ENCODE measurements around the gene GPR137. TPM values are rescaled to one million over a fixed set of nuclear protein-coding genes. Genes with fewer than 3 reads are reported as not detected.
A peak's percentile ranks its signal among the peaks of the same experiment; 100 is the strongest.

The GPR137 gene
- total and polyA plus RNA-seq, 9 of the 15 experiments (the other 6 are each of a cell fraction or from before 2014, with no cell fraction given): 0.32 to 26.7 (median 10.7) TPM

DNA sequence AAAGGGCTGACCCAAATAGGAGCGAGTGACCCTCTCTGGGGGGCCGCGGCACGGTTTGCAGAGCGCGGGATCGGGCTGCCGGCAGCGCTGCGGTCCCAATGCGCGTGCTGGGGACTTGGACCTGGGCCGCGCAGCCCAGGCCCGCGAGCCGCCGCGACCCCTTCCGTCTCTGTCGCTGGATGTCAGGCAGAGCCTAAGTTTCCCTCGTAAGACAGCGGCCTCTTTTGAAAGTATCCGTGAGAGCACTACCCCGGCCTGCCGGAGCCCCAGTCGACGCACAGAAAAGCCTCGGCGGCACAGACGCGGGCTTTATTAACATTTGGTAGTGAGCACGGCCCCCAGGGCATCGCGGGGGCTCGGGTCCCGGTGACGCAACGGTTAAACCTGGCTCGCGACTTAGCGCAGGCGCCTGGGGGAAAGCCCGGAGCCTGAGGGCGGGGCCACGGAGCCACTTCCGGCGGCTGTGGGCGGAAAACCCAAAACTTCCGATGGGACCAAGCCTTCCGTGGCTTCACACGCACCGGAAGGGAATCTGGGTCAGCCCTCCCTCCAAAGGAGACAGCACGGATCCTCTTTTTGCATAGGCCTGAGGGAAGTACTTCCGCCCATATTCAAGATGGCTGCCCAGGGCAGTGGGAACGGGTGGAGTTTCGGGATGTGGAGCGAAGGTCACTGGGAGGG lies 16.0 kb upstream of the GPR137 start (continued):
- TF ChIP-seq, protein P1, sequence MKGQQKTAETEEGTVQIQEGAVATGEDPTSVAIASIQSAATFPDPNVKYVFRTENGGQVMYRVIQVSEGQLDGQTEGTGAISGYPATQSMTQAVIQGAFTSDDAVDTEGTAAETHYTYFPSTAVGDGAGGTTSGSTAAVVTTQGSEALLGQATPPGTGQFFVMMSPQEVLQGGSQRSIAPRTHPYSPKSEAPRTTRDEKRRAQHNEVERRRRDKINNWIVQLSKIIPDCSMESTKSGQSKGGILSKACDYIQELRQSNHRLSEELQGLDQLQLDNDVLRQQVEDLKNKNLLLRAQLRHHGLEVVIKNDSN (CRISPR knock-in tag; IDR thresholded peaks at IDR 0.05): no peak; the same call in 1 of the 2 replicates
- no peak for TF ChIP-seq NEUROD1 (IDR thresholded peaks at IDR 0.05; ENCODE audit: borderline replicate concordance, low read depth, low read length, partially characterized antibody)
- no peak for TF ChIP-seq ZNF134 (CRISPR knock-in tag; conservative IDR thresholded peaks at IDR 0.05)
- TF ChIP-seq, protein P2, sequence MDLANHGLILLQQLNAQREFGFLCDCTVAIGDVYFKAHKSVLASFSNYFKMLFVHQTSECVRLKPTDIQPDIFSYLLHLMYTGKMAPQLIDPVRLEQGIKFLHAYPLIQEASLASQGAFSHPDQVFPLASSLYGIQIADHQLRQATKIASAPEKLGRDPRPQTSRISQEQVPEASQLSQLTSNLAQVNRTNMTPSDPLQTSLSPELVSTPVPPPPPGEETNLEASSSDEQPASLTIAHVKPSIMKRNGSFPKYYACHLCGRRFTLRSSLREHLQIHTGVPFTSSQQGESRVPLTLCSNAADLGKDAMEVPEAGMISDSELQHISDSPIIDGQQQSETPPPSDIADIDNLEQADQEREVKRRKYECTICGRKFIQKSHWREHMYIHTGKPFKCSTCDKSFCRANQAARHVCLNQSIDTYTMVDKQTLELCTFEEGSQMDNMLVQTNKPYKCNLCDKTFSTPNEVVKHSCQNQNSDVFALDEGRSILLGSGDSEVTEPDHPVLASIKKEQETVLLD (IDR thresholded peaks at IDR 0.05): no peak; the same call in 1 of the 2 replicates
- peak; percentile 82 for TF ChIP-seq MTA3 (IDR thresholded peaks at IDR 0.05; ENCODE audit: borderline replicate concordance)
- TF ChIP-seq ZNF699 (CRISPR knock-in tag; IDR thresholded peaks at IDR 0.05; ENCODE audit: insufficient replicate concordance): no peak
- TF ChIP-seq CBX3 (IDR thresholded peaks at IDR 0.05; ENCODE audit: borderline replicate concordance in 1 of 2, low read length in 2 of 2): no peak
- TF ChIP-seq YBX1 (IDR thresholded peaks at IDR 0.05): no peak
- no peak for TF ChIP-seq ZFP36 (IDR thresholded peaks at IDR 0.05; ENCODE audit: low read depth, low read length, partially characterized antibody)
- TF ChIP-seq, protein P3, sequence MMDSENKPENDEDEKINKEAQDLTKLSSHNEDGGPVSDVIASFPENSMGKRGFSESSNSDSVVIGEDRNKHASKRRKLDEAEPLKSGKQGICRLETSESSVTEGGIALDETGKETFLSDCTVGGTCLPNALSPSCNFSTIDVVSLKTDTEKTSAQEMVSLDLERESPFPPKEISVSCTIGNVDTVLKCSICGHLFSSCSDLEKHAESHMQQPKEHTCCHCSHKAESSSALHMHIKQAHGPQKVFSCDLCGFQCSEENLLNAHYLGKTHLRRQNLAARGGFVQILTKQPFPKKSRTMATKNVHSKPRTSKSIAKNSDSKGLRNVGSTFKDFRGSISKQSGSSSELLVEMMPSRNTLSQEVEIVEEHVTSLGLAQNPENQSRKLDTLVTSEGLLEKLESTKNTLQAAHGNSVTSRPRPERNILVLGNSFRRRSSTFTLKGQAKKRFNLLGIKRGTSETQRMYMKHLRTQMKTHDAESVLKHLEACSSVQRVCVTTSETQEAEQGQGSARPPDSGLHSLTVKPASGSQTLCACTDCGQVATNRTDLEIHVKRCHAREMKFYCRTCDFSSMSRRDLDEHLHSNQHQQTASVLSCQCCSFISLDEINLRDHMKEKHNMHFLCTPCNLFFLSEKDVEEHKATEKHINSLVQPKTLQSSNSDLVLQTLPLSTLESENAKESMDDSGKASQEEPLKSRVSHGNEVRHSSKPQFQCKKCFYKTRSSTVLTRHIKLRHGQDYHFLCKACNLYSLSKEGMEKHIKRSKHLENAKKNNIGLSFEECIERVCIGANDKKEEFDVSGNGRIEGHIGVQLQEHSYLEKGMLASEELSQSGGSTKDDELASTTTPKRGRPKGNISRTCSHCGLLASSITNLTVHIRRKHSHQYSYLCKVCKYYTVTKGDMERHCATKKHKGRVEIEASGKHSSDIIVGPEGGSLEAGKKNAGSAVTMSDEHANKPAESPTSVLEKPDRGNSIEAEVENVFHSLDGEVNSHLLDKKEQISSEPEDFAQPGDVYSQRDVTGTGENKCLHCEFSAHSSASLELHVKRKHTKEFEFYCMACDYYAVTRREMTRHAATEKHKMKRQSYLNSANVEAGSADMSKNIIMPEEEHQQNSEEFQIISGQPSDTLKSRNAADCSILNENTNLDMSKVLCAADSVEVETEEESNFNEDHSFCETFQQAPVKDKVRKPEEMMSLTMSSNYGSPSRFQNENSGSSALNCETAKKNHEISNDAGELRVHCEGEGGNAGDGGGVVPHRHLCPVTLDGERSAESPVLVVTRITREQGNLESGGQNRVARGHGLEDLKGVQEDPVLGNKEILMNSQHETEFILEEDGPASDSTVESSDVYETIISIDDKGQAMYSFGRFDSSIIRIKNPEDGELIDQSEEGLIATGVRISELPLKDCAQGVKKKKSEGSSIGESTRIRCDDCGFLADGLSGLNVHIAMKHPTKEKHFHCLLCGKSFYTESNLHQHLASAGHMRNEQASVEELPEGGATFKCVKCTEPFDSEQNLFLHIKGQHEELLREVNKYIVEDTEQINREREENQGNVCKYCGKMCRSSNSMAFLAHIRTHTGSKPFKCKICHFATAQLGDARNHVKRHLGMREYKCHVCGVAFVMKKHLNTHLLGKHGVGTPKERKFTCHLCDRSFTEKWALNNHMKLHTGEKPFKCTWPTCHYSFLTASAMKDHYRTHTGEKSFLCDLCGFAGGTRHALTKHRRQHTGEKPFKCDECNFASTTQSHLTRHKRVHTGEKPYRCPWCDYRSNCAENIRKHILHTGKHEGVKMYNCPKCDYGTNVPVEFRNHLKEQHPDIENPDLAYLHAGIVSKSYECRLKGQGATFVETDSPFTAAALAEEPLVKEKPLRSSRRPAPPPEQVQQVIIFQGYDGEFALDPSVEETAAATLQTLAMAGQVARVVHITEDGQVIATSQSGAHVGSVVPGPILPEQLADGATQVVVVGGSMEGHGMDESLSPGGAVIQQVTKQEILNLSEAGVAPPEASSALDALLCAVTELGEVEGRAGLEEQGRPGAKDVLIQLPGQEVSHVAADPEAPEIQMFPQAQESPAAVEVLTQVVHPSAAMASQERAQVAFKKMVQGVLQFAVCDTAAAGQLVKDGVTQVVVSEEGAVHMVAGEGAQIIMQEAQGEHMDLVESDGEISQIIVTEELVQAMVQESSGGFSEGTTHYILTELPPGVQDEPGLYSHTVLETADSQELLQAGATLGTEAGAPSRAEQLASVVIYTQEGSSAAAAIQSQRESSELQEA (IDR thresholded peaks at IDR 0.05; ENCODE audit: low read depth): no peak
- no peak for TF ChIP-seq KLF13 (tag; IDR thresholded peaks at IDR 0.05; ENCODE audit: borderline replicate concordance, low read depth)
- peak; percentile 81; the same call in 1 of the 2 replicates for TF ChIP-seq CBX1 (IDR thresholded peaks at IDR 0.05; ENCODE audit: low read depth)
- TF ChIP-seq ZNF174 (CRISPR knock-in tag; IDR thresholded peaks at IDR 0.05): no peak
- no peak for TF ChIP-seq MTA1 (IDR thresholded peaks at IDR 0.05; ENCODE audit: borderline replicate concordance)
- no peak for TF ChIP-seq ARID1B (IDR thresholded peaks at IDR 0.05)
- no peak for TF ChIP-seq ZNF165 (CRISPR knock-in tag; IDR thresholded peaks at IDR 0.05; ENCODE audit: borderline replicate concordance)
- TF ChIP-seq DACH1 (IDR thresholded peaks at IDR 0.05; ENCODE audit: partially characterized antibody): no peak
- TF ChIP-seq HIVEP1 (CRISPR knock-in tag; IDR thresholded peaks at IDR 0.05): no peak
- TF ChIP-seq MCM5 (IDR thresholded peaks at IDR 0.05; ENCODE audit: low read depth): no peak
- TF ChIP-seq GTF2A2 (tag; IDR thresholded peaks at IDR 0.05): no peak
